Activated CD4-positive, CD25-positive, alpha-beta regulatory T cell treated with anti-CD3 and anti-CD28 coated beads, Interleukin-2, amount 50 U/mL, for 72 hours (primary cell): ENCODE results near the gene CDH23.

Source experiments
- DNase-seq: peaks from one replicate; pipeline ENCODE4 v3.0.0; 2021

CDH23 gene

DNA sequence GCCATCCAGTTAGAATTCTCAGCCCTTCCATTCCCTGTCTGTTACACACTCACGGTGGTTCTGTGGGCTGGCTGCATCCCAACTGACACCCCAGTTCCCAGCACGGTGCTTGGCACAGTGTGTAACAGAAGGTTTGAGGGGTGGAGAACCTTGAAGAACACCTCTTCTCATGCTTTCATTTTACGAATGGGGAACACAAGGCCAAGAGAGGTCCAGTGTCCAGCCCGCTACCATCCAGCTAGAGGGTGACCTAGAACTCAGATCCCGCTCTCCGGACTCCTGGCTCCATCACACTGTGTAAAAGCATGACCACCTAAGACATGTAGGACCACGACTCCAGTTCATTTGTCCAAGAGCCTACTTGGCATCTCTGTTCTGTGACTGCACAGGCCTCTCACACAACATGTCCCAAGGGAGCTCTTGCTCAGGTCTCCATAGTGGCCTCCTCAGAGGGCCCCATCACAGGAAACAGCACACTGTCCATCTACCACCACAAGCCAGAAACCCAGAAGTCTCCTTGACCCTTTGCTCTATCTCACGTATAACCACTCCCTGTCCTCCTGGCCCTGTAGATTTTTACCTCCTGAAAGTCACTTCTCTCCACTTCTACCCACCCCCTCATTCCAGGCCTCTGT lies 2.8 kb upstream of the CDH23 start:
- DNase-seq = no peak

DNA sequence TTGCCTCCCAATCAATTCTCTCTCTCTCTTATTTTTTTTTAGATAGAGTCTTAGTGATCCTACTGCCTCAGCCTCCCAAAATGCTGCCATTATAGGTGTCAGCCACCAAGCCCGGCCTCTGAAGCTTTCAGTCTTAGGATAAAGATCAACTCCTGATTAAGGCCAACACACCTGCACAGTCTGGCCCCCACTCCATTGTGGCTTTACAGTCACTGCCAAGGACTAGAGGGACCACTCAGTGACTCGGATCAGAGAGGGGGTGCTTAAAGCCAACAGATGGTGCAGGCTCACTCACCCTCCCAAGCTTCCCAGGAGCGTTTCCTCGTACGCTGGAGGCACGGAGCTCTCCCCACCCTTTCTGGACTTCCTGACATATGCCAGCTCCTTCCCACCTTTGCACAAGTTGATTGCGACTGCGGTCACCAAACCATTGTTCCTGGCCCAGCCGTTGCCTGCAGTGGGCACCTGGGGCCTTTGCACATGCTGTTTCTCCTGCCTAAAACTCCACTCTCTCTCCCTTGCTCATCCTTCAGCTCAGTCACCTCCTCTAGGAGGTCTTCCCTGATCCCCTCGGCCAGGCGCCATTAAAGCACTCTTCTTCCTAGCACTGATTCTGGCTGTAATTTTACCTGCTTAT lies 1.7 kb upstream of the CDH23 start:
- no peak for DNase-seq

DNA sequence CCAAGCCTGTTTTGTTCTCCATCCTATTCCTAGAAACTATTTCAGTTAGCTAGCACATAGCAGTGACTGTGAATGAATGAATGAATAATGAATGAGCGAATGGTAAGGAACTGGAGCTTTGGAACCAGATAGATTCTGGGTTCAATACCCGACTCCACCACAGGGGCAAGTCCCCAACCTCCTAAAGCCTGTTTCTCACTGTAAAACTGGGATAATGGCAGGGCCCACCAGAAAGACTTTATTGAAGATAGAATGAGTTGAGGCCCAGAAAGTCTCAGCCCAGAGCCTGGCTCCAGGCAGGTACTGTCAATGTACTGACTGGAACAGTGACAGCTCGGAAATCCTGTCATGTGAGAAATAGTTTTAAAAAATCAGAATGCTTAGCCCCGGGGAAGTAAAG lies 1.1 kb upstream of the CDH23 start:
- DNase-seq = no peak

DNA sequence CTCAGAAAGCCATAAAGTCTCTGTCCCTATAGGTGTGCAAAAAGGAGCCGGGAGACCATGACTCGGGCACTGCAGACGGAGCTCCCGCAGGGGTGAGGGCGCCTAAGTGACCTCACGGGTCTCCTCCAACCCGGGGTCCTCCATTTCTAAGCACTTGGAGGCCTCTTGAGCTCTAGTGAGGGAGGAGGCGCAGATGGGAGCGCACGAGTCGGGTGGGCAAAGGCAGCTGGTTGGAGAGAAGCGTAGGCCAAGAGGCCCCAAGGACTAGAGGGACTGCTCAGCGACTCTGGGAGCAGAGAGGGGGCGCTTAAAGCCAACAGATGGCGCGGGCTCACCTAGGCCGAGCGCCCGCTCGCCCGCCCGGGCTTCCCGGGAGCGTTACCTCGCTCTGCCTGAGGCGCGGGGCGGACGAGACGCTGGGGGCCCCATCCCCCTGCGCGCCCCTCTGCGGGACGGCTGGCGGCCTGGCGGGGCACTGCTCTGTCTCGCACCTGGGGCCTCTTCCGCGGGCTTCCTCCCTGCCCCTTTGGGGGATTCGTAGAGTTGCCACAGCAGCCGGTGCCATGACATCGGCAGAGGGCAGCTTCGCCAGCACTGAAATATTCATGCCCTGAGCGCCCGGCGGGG lies 523 bp upstream of the CDH23 start:
- no peak for DNase-seq

DNA sequence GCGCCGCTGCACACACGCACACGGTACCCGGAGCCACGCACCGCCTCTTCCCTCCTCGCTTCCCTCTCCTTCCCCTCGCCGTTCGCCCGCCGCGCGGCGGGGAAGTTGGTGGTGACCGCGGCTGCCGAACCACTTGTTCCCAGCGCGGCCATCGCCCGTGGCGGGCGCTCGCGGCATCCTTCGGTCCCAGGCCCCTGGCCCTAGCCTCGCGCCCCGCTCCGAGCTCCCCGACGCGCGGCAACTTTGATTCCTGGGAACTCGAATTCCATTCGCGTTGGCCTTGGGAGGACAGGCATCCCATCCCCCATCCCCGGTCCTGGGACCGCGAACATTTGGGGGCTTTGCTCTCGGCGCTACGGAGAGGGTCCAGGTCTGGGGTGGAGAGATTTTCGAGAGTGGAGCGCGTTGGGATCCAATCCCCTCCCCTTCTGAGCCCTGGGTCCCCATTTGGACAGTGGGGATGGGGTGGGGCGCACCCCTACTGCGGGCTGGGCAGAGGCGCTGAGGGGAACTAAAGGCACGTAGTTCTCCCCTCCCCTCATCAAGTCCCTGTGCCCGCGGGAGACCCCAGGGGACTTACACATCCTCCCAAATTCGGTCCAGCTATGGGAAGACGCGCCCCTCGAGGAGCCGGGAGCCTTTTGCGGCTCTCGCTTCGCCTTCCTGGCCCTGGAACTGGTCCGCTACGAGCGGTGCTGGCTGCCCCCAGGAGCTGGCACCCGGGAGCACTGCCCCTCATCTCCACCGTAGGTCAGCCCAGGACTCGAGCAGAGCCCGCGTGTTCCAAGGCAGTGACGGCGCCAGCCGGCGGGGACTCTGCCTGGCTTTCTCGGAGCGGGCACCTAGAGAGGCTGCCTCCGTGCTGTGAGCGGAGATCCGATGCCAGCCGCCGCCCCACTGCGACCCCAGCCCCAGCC lies 834 bp downstream of the CDH23 start:
- no peak for DNase-seq

DNA sequence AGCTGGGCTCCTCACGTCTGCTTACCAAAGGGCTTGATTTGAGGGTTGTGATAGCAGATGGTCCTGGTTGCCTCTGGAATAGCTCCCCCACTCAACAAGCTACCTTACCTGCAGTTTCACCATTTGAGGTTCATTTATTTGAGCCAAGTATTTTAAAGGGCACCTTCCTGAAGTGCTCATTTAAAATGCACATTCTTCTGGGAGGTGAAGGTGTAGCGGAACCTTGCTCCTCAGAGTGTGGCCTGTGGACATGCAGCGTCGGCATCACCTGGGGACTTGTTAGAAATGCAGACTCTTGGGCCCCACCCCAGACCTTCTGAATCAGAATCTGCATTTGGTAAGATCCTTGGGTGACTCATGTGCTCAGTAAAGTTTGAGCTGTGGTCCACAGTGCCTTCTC lies 2.3 kb downstream of the CDH23 start:
- no peak for DNase-seq

DNA sequence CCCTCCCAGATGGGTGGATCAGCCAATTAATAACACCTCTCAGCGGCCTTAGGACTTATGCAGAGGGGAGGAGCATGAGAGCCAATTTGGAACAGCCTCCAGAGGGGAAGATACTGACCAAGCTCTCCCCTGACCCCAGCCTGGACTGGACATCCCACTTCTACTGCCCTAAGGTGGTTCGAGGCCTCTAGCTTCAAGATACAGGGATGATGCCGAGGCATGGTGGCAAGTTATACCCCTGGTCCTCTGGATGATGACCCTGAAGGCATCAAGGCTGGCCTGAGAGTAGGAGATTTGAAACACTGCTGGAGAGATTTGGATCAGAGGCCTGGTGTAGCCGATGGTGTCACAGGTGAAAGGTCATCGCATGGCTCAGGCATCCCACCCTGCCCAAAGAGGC lies 3.2 kb downstream of the CDH23 start:
- no peak for DNase-seq

DNA sequence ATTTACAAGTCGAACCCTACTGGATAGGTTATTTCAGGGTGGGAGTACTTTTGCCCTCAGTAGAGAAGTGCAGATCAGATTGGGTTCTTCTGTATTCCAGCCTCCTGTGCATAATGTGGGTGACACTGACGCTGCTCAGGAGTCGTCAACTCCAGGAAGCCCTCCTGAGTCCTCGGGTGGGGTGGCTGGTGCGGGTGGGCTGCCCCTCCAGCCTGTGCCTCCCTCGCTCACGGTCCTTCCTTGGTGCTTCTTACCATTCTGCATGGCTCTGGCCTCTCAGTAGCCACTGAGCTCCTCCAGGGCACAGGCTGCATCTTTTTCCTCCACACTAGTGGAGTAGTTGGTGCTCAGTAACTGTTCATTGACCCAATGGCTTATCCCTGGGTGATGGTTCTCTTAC lies 4.3 kb downstream of the CDH23 start:
- no peak for DNase-seq

DNA sequence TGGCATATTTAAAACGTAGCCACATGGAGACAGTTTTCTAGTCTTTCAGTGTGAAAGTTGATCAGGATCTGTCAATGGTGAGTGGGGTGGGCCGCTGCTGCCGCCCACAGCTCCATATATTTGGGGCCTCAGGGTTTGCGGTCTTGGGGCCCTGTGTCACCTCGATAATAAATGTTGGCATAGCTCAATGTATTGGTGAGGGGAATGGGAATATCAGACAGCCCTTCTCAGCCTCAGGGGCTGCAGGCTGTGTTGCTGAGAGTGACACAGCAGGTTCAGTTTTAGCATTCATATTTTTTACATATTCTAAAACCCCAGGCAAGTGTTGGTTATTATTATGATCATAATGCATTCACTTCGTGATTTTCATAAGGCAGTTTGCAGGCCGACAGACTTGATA lies 5.3 kb downstream of the CDH23 start:
- DNase-seq = no peak

DNA sequence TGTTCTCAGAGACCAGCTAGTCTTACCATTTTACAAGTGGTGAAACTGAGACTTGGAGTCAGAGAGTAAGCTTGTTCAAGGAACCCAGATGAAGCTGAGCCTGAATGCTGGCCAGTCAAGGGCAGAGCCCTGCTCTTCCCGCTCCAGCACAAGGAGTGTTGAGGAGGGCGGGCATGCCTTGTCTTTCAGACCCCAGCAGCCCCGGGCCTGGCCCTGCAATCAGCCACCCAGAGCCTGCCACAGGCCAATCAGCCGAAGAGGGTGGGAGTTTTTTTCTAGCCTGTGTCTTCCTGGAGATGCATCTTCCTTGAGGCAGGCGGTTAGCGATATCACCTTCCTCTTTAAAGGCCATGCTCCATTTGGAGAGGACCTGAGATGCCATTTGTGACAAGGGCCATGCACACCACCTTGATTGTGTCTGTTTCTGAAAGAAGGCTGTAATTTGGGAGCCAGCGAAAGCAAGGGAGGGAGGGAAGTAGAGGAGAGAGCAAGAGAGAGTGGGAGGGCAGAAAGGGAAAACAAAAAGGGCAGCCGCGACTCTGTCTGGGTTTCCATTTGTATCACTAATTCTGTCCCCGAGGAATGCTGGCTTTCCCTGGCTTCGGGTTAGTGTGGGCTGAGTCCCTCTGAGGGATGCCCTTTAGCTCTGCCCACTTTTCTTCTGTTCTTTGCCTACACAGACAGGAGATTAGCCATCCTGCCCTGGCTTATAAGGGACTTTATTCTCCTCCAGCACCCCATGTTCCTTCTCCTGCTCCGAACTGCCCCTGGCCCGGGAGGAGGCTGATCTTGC lies 8.0 kb downstream of the CDH23 start:
- DNase-seq = no peak

DNA sequence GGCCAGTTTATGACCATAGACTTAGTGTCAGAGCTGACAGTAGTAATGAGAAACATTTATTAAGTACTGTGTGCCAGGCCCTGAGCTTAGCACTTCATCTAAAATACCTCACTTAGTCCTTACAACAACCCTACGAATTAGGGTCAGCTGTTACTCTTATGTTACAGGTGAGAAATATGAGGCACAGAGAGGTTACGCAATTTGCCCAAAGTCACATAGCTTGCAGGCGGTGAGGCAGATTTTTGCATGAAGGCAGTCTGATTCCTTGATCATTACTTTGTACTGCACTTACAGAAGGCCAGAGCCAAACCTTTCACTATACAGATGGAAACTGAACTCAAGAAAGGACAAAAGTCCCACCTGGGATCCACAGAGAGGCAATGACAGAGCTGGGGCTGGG lies 10.2 kb downstream of the CDH23 start:
- DNase-seq = no peak

DNA sequence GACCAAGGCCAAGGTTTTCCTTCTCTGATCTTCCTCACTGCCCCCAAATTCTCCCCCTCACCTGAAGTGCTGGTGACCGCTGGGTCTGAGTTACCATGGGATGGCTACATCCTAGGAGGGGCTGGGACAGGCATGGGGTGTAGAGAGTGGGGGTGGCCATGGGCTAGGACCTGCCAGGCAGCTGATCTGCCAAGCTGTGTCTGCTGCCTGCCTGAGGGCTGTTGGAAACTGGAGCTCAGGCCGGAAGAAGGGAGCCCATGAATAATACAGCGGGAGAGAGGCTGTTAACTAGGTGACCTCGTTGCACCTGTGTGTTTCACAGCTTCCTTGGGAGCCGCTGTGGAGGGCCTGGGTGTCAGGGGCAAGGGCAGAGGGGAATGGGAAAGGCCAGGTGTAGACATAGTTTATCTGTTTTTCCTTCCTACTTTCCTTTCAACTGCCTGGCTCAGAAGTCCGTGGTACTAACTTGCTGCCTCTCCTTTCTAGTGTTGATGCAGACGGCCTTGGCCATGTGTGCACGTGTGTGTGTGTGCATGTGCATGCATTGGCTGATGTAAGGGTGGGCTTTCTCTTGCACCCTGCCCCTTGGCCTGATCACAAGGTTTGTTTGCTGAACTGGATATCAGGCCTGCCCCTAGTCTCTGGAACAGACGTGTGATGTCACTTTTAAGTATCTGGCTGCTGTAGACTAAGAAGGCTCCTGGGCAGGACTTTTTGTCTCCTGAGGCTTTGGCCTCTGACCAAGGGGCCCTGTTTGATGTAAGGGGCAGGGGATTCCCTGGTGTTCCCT lies 11.9 kb downstream of the CDH23 start:
- no peak for DNase-seq

DNA sequence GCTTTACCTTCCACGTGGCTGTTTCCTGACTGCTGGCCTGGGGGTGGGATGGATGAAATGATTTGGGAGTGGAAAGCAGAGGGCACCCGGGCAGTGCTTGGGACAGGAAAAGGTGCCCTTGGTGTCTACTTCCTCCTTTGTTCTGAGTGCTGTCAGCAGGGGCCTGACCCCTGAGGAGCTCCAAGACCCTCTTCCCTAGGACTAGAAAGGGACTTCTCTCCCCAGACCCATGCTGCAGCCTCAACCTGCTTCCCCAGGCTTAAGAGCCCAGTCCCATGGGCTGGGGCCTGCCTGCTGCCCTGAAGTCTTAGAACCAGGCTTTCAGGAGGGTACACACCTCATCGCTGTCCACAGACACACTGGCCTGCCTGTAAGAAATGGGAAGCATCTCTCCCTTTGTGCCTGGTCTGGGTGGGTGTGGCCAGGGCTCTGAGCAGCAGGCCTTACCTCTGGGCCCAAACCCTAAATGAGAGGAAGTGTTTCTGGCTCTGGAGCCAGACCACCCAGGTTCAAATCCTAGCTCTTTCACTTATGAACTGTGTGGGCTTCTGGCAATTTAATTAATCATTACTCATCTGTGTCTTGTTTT lies 12.9 kb downstream of the CDH23 start:
- no peak for DNase-seq

DNA sequence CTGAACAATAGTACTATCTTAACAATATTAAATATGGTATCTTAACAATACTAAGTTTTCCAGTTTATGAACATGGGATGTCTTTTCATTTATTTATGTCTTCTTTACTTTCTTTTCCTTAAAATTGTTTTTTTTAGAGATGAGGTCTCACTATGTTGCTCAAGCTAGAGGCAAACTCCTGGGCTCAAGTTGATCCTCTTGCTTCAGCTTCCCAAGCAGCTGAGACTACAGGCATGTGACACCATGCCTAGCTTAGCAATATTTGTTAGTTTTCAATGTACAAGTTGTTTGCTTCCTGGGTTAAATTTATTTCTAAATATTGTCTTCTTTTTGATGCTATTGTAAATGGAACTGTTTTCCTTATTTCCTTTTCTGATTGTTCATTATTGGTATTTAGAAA lies 16.9 kb downstream of the CDH23 start:
- DNase-seq = no peak

DNA sequence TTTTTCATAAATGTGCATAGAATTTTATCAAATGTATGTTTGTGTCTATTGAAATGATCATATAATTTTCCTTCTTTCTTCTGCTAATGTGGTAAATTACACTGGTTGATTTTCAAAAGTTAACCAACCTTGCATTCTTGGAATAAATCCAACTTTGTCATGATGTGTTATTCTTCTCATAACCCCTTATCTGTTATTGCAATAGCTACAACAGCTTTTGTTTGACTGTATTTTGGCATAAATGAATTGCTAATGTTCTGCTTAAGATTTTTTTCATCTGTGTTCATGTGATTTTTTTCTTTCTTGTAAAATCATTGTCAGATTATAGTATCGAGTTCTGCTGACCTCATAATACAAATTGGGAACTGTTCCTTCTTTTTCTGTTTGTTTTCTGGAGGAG lies 17.6 kb downstream of the CDH23 start:
- no peak for DNase-seq

DNA sequence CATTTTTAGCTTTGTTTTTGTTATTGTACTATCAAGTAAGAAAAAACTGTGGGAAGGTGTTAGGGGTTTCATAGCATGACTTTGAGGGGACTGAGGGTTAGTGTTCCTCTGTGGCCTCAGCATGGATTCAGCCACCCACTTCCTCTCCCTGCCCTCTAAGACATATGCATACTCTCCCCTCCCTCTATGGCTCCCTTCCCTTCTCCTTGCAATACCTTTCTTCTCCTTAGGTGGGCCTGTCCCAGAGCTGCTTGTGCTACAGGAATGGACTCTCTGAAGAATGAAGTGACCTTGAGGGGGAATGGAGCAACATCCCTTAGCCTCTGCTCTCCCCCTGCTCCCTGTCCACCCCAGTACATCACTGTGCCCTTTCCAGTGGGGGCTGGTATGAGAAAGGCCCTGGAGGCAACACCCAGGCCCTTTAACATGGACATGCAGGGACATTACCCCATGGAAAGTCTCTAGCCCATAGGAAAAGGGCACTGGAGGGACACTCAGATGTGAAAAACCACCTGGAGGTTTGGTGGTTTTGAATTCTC lies 22.4 kb downstream of the CDH23 start:
- no peak for DNase-seq

DNA sequence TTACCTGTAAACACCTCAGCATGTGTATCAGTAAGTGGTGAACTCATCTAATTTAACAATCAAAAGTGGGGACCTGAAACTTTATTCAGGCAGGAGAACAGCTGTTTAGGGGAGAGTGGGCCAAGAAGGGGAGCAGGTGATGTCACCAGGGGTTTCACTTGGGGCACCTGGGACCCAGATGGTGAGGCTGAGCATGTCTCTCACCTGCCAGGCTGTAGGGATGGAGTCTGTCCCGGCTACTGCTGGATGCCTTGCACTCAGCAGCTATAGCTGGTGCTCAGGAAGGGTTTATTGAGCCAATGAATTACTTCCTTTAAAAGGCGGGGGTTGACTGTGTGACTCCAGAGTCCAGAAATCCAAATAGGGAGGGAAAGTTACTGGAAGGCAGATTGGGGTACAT lies 23.0 kb downstream of the CDH23 start:
- no peak for DNase-seq

DNA sequence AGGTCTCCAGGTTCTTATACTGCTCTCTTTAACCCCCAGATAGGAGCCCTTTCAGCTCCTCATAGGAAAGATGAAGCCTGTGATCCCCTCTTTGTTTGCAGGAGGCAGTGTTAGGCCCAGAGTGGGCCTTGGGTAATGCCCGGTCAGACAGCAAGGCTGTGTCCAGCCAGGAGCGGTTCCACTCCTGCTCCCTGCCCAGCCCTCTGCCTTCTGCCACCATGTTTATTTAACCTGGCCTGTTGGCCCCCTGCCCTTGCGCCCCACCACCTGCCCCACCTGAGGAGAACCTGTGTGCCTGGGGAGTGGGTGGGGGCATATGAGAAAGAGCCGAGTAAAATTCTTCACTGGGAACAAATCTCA lies 24.3 kb downstream of the CDH23 start:
- no peak for DNase-seq

DNA sequence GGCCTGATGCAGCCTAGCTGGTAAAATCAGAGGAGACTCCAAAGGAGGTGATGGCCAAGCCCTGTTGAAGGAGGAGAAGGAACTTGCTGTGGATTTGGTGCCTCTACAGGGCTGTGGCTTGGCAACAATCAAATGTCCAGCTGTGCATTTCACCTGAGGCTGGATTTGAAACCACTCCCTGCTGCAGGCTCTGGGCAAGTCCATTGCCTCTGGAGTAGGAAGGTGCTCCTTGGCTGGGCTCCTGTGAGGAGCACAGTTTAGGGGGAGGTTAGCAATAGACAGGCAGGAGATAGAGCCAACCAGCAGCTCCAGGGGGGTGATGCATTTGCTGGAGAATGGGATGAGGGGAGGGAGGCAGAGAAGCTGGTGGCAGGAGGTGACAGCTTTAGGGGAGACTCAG lies 26.5 kb downstream of the CDH23 start:
- no peak for DNase-seq

DNA sequence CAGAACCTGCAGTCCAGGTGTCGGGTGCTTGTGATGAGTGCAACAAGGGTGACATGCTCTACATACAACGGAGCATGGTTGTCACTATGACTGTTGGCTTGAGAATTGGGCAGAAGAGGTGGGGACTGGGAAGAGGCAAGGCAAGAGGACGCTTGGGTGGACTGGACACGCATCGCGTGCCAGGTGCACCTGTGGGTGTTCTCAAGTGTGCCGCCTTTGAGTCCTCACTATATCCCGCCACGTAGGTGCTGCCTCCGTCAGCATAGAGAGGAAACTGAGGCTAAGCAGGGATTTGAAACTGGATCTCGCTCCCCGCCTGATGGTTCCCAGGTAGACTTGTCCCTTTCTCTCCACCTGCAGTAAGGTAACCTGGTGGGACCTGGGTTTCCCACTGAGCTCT lies 27.2 kb downstream of the CDH23 start:
- DNase-seq = no peak

DNA sequence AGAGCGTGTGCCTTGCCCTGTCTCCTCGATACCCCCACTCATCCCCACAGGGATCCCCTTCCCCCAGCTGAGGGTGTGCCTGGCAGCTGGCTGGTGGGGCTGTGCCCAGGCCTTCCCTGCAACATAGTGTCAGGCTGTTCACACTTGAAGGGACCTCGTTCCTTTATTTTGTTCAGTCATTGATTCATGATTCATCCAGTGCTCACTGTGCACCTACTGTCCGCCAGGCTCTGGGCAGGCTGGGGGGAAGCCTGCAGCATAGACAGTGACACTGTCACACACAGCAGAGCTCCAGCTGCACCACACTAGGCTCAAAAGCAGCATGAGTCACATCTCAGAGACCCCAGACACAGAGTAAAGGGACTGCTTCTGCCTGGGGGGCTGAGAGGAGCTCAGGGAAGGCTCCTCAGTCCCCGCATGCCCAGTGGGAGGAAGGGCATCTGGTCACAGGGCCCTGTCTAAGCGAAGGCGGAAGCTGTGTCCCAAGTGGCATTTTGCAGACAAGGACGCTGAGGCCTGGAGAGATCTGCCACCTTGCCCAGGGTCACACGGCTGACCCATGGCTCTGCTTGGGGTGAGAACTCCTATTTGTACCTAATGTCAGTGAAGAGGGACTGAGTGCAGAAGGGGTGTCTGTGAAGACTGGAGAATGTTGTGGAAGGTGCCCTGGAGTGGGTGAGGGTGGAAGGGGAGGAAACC lies 27.9 kb downstream of the CDH23 start:
- DNase-seq = no peak
